Right lobe of liver (tissue), 6 donors: ENCODE measurements around the gene CRYBA4. TPM values are rescaled to one million over a fixed set of nuclear protein-coding genes. Genes with fewer than 3 reads are reported as not detected.

Experiments used
- ATAC-seq, 4 donors: fragments of 200-7000 bp; cut with Tn5 transposase; one replicate each; pipeline ENCODE4 v1.9.1; 2020; ENCODE audit warnings: mild to moderate bottlenecking in 4 of 4, moderate library complexity in 4 of 4
- DNase-seq, 3 donors: peaks; one replicate each; pipeline ENCODE4 v3.0.0-alpha.2; 2020
- H3K27ac ChIP-seq, 3 donors: fragments of 200-600 bp; one replicate each; pipeline ENCODE4 v1.8.0; 2022
- H3K27me3 ChIP-seq, 2 donors: fragments of 200-600 bp; one replicate each; pipeline ENCODE4 v1.8.0; 2022
- H3K36me3 ChIP-seq, 4 donors: fragments of 200-600 bp; sonication (generic) in 1 of 4; one replicate each; pipeline versions ENCODE4 v1.5.1 to v1.8.0; 2017 to 2022; ENCODE audit warnings: control low read depth in 1 of 4
- H3K4me1 ChIP-seq, 4 donors: fragments of 200-600 bp; sonication (generic) in 1 of 4; one replicate each; pipeline versions ENCODE4 v1.5.1 to v1.8.0; 2017 to 2022; ENCODE audit warnings: control low read depth in 1 of 4
- H3K4me3 ChIP-seq, 3 donors: fragments of 200-600 bp; one replicate each; pipeline ENCODE4 v1.8.0; 2022
- H3K9me3 ChIP-seq, 4 donors: fragments of 200-600 bp; sonication (generic) in 1 of 4; one replicate each; pipeline versions ENCODE4 v1.5.1 to v1.8.0; 2017 to 2022; ENCODE audit warnings: control low read depth in 1 of 4
- CTCF ChIP-seq, 4 donors: fragments of 200-600 bp in 3 of 4; fragments of 450-650 bp in 1 of 4; IDR thresholded peaks; one replicate each; pipeline versions ENCODE4 v1.5.1 to v1.8.0; 2016 to 2022; ENCODE audit warnings: antibody characterized with exemption in 4 of 4, mild to moderate bottlenecking in 2 of 4
- POLR2A ChIP-seq: fragments of 450-650 bp; IDR thresholded peaks from one replicate; pipeline ENCODE4 v1.6.1; 2017; ENCODE audit warnings: antibody characterized with exemption, mild to moderate bottlenecking
- WGBS: methylation state at CpG from one replicate; pipeline ENCODE4 v1.1.6; 2018; ENCODE audit warnings: low coverage, low lambda C conversion rate; ENCODE audit not compliant: insufficient coverage; ENCODE audit errors: missing lambda C conversion rate; 5-methylcytosine and 5-hydroxymethylcytosine counted together
- intact Hi-C, 2 donors: fragments of 100-400 bp; cut with DNase I; formaldehyde crosslinking; loops; one replicate each; pipeline versions ENCODE4 v1.11.2 to v1.14.1; 2022
- total RNA-seq, 6 experiments: library from RNA; depleted of rRNA in 2 of 6; stranded (reverse); fragments of >200 nt in 2 of 6; fragmentation: NEBNext Ultra II Directional in 3 of 6; extraction: Animal tissue kit (Norgen Biotek cat#: 25700) in 3 of 6; gene quantifications; one replicate each; pipeline versions ENCODE4 v1.1.0 to v1.2.4, GENCODE V29; 2016 to 2023
- donor health status: DM: no; HTN: yes; CAD: no.
- donor health status: DM: no; HTN: no; CAD: no.
- donor health status: DM: no; HTN: no; CAD: no.
- donor health status: DM: no; HTN: yes; CAD: no.
- donor health status: DM: no; HTN: yes; CAD: no.

Gene CRYBA4
- total RNA-seq, 6 experiments from 2014 or later: not detected

GRCh38 chr22:26577081-26577480, 44.7 kb upstream of the CRYBA4 start:
- intact Hi-C loops: no loop called here
- H3K27ac ChIP-seq: no peak overlapping the region
- peaks cover 0 to 8% (median 4%) of the 10 kb centered on the region in 4 donors for H3K36me3 ChIP-seq
- WGBS: 72% methylated on average over 7 of the region's 7 CpGs
- H3K27me3 ChIP-seq: no peaks in the 10 kb centered on the region
- H3K9me3 ChIP-seq: no peaks in the 10 kb centered on the region
- DNase-seq: no peak
- no peak for ATAC-seq
- H3K4me3 ChIP-seq: no peak overlapping the region
- H3K4me1 ChIP-seq: peaks cover 0 to 16% (median 0%) of the 10 kb centered on the region in 4 donors
- TF ChIP-seq POLR2A (no peak), CTCF (IDR thresholded peaks at IDR 0.05) (no peak)

DNA sequence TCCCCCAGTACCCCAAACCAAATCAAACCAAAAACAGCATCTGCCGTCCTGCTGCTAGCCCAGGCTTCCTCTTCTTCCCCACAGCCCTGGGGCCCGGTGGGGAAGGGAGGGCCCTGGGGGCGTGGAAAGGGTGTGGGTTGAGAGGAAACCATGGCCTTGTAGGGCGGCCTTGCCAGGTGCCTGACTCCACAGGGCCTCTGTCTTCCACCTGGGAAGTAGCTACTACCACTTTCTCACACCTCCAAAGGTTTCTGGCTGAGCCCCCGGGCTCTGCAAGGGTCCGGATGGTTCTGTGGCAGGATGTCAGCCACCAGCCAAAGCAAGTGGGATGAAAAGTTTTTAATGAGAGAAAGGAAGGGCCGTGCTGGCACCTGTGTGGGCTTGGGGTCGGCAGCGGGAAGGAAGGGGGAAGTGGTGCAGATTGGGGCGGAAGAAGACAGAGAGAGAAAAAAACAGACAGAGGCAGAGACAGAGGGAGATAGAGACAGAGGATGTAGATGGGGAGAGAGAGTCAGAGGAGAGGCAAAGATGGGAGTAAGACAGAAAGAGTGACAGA, 42.4 kb upstream of the CRYBA4 start:
- no peaks in the 10 kb centered on the region for H3K27me3 ChIP-seq
- no peak overlapping the region for H3K4me3 ChIP-seq
- H3K4me1 ChIP-seq: peaks cover 0 to 9% (median under 1%) of the 10 kb centered on the region in 4 donors
- WGBS: 46% methylated on average over 7 of the region's 10 CpGs
- intact Hi-C loops: no loop called here
- H3K9me3 ChIP-seq: no peaks in the 10 kb centered on the region
- peaks cover 0 to 15% (median 8%) of the 10 kb centered on the region in 4 donors for H3K36me3 ChIP-seq
- ATAC-seq: peak; percentile 41 to 67 (median 46)
- DNase-seq: peak in 1 of 3 donors; percentile 29
- TF ChIP-seq POLR2A: no peak
- no peak overlapping the region for H3K27ac ChIP-seq

DNA sequence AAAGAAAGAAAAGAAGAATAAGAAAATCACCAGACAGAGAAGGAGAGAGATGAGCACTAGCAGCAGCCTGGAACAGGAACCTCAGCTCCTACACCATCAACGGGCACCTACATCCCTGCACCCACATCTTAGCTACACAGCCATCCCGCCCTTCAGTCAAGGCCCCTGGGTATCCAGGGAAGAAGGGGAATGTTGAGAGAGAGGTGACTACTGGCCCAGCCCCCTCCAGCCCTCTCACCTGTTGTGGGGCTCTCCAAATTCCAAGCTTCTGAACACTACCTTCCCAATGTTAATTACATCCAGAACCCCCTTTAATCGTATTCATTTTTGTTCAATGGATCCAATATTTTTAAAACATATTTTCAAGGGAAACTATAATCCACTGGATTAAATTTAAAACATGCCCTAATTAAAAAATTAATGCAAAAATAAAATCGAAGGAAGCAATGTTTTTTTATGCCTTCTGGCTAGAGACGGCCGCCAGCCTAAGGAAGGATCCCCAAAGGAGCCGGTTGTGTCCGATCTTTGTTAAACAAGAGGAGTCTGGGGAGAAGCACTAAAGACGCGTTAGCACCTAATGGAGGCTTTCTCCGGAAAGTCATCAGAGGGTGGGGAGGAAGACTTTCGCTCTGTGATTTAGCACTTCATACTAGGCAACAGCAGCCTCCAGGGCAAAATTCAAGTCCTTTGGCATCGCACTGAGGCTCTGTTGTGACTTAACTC, 41.4 kb upstream of the CRYBA4 start:
- Histone ChIP-seq H3K36me3 (peaks cover 0 to 15% (median 8%) of the 10 kb centered on the region in 4 donors), H3K27me3 (no peaks in the 10 kb centered on the region), H3K9me3 (no peaks in the 10 kb centered on the region), H3K4me1 (peaks cover 0 to 19% (median 5%) of the 10 kb centered on the region in 4 donors), H3K4me3 (no peak overlapping the region), H3K27ac (no peak overlapping the region)
- ATAC-seq (no peak), DNase-seq (no peak)
- intact Hi-C loops: no loop called here
- TF ChIP-seq POLR2A (no peak), CTCF (IDR thresholded peaks at IDR 0.05) (no peak)
- 75% methylated on average over 11 of the region's 13 CpGs for WGBS

GRCh38 chr22:26581026-26581425, 40.7 kb upstream of the CRYBA4 start:
- no peaks in the 10 kb centered on the region for H3K9me3 ChIP-seq
- H3K4me1 ChIP-seq: peaks cover 0 to 23% (median 8%) of the 10 kb centered on the region in 4 donors
- WGBS: 0% methylated on average over 1 of the region's 1 CpG
- no peak overlapping the region for H3K27ac ChIP-seq
- no peak for DNase-seq
- H3K36me3 ChIP-seq: peaks cover 0 to 15% (median 8%) of the 10 kb centered on the region in 4 donors
- TF ChIP-seq CTCF (IDR thresholded peaks at IDR 0.05) (no peak), POLR2A (no peak)
- intact Hi-C loops: no loop called here
- H3K27me3 ChIP-seq: no peaks in the 10 kb centered on the region
- ATAC-seq: no peak
- no peak overlapping the region for H3K4me3 ChIP-seq

- ATAC-seq (no peak), DNase-seq (no peak)
- H3K27me3 ChIP-seq: no peaks in the 10 kb centered on the region
- H3K36me3 ChIP-seq: peaks cover 0 to 15% (median 8%) of the 10 kb centered on the region in 4 donors
- H3K4me1 ChIP-seq: peaks cover 0 to 24% (median 11%) of the 10 kb centered on the region in 4 donors
- intact Hi-C loops: no loop called here
- no peak overlapping the region for H3K4me3 ChIP-seq
- 63% methylated on average over 8 of the region's 8 CpGs for WGBS
- no peaks in the 10 kb centered on the region for H3K9me3 ChIP-seq
- H3K27ac ChIP-seq: no peak overlapping the region
- TF ChIP-seq POLR2A (no peak), CTCF (IDR thresholded peaks at IDR 0.05) (no peak)
Observed at GRCh38 chr22:26581633-26582168, 40.1 kb upstream of the CRYBA4 start.
